Osteocyte (in vitro differentiated cells): ENCODE results near the gene ABTB1. TPM values are rescaled to one million over a fixed set of nuclear protein-coding genes. Genes with fewer than 3 reads are reported as not detected.

Source experiments
- DNase-seq: peaks from one replicate; pipeline ENCODE4 v3.0.0; 2021; ENCODE audit warnings: mixed read lengths; ENCODE audit not compliant: unreplicated experiment; ENCODE audit errors: extremely low spot score
- H3K27ac Mint-ChIP-seq: one replicate; pipeline ENCODE4 v1.8.0; 2021; ENCODE audit warnings: mild to moderate bottlenecking, mixed read lengths; ENCODE audit not compliant: unreplicated experiment
- H3K27me3 Mint-ChIP-seq: one replicate; pipeline ENCODE4 v1.8.0; 2021; ENCODE audit warnings: mixed read lengths; ENCODE audit not compliant: unreplicated experiment
- H3K36me3 Mint-ChIP-seq: one replicate; pipeline ENCODE4 v1.8.0; 2021; ENCODE audit warnings: mixed read lengths; ENCODE audit not compliant: unreplicated experiment
- H3K4me1 Mint-ChIP-seq: one replicate; pipeline ENCODE4 v1.8.0; 2021; ENCODE audit warnings: mixed read lengths; ENCODE audit not compliant: unreplicated experiment
- H3K4me3 Mint-ChIP-seq: one replicate; pipeline ENCODE4 v1.8.0; 2021; ENCODE audit warnings: mild to moderate bottlenecking, moderate library complexity, mixed read lengths; ENCODE audit not compliant: unreplicated experiment
- H3K9me3 Mint-ChIP-seq: one replicate; pipeline ENCODE4 v1.8.0; 2021; ENCODE audit warnings: mixed read lengths; ENCODE audit not compliant: unreplicated experiment
- CTCF ChIP-seq: fragments of 200-600 bp; sonication (generic); IDR thresholded peaks from 2 replicates; pipeline ENCODE4 v1.5.0; 2021; ENCODE audit warnings: antibody characterized with exemption, mild to moderate bottlenecking, moderate library complexity
- total RNA-seq: library from RNA; stranded (reverse); gene quantifications from 2 replicates; pipeline ENCODE4 v1.2.1, GENCODE V29; 2021

Gene ABTB1
- total RNA-seq, 1 donor from 2014 or later, result 73.4 TPM

- Mint-ChIP-seq H3K27me3 (no peaks in the 10 kb centered on the region), H3K27ac (peak overlapping the region; percentile 70), H3K4me3 (no peak overlapping the region)
These were observed 34.1 kb downstream of the ABTB1 start for GRCh38 chr3:127706785-127707351.

GRCh38 chr3:127707851-127708411 lies 35.2 kb downstream of the ABTB1 start:
- Mint-ChIP-seq H3K27ac (peak overlapping the region; percentile 70), H3K4me3 (no peak overlapping the region), H3K36me3 (peaks cover 29% of the 10 kb centered on the region), H3K9me3 (peaks cover 7% of the 10 kb centered on the region), H3K27me3 (no peaks in the 10 kb centered on the region), H3K4me1 (peaks cover 41% of the 10 kb centered on the region)
- DNase-seq, result no peak
- TF ChIP-seq CTCF, result no peak

More at GRCh38 chr3:127706785-127707351, 34.1 kb downstream of the ABTB1 start:
- Mint-ChIP-seq H3K36me3 (peaks cover 30% of the 10 kb centered on the region), H3K4me1 (peaks cover 48% of the 10 kb centered on the region), H3K9me3 (peaks cover 7% of the 10 kb centered on the region)
- TF ChIP-seq CTCF, result no peak
- DNase-seq, result no peak

- no peak for TF ChIP-seq CTCF
- H3K27me3 Mint-ChIP-seq, result no peaks in the 10 kb centered on the region
- no peak overlapping the region for H3K4me3 Mint-ChIP-seq
- H3K27ac Mint-ChIP-seq, result no peak overlapping the region
- peaks cover 23% of the 10 kb centered on the region for H3K36me3 Mint-ChIP-seq
- peaks cover 44% of the 10 kb centered on the region for H3K4me1 Mint-ChIP-seq
- no peak for DNase-seq
- peaks cover 7% of the 10 kb centered on the region for H3K9me3 Mint-ChIP-seq
These were observed 36.1 kb downstream of the ABTB1 start for GRCh38 chr3:127708837-127709236.

- H3K36me3 Mint-ChIP-seq, result peaks cover 18% of the 10 kb centered on the region
- no peaks in the 10 kb centered on the region for H3K27me3 Mint-ChIP-seq
- H3K4me3 Mint-ChIP-seq, result no peak overlapping the region
- no peak for DNase-seq
- H3K9me3 Mint-ChIP-seq, result peaks cover 3% of the 10 kb centered on the region
- peaks cover 51% of the 10 kb centered on the region for H3K4me1 Mint-ChIP-seq
- H3K27ac Mint-ChIP-seq, result no peak overlapping the region
- no peak for TF ChIP-seq CTCF
These were observed 36.7 kb downstream of the ABTB1 start for GRCh38 chr3:127709320-127710060.
